CD4-positive, alpha-beta T cell treated with Interleukin-17A for 4 hours (primary cell): Measurements from ENCODE around the gene PCMTD2.
A peak's percentile ranks its signal among the peaks of the same experiment; 100 is the strongest.

Experiments
- DNase-seq: peaks from one replicate; pipeline ENCODE4 v3.0.0-alpha.2; 2020; ENCODE audit warnings: mixed read lengths

The PCMTD2 gene

DNA sequence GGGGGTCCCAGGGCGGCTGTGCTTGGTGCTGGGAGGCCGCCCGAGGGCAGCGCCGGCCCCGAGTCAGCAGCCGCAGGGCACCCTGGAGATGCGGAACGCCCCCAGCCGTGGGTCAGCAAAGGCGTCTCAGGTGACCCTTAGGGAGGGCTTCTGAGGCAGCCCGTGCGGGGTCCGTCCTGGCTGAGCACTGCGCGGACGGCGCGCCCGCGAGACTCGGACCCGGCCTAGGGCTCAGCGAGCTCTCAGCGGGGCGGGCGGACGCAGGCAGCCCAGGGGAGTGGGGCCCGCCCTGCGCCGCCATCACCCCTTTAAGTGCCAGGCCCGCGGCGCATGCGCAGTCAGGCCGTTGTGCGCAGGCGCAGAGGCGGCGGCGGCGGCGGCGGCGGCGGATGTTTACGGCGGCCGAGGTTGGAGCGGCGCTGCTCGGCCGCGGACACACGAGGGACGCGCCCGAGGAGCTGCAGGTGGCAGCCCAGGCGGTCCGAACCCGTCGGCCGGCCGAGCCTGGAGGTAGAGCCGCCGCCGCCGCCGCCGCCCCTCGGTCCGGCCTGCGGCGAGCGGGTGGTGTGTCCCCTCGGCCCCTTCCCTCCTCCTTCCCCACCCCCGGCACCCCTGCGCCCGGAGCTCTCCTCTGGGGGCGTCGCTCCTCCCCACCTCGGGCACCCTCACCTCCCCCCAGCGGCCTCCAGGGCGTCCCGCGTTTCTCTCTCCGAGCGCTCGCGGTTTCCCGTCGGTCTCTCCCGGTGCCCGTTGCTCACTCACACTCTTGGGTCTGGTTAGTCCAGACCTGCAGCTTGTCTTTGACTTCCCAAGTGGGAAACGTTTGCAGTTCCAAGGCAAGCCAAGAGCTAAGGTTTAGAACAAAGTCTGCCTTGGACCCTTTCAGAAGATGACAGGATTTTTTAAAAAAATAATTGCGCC is at the start of gene PCMTD2:
Gene PCMTD2, plus strand, starts transcription at position 388 of the 921 bp plus-strand sequence. CDS start 4,218 bp downstream, outside the sequence.
- peak; percentile 89 for DNase-seq

DNA sequence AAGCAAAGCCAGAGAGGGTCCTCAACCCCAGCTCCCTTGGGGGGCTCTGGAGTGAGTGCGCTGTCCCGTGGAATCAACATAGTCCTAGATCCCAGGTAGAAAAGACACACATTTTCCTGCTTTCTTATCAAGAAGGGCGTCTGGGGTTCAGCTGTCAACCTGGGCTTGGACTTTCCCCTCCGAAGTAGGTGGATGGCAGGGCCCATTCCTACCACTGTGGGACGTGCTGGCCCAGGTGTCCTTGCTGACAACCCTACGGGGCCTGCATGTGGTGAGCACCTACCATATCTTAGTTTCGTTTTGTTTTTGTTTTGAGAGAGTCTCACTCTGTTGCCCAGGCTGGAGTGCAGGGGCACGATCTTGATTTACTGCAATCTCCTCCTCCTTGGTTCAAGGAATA is 48.9 kb upstream of the PCMTD2 start:
- DNase-seq: no peak

DNA sequence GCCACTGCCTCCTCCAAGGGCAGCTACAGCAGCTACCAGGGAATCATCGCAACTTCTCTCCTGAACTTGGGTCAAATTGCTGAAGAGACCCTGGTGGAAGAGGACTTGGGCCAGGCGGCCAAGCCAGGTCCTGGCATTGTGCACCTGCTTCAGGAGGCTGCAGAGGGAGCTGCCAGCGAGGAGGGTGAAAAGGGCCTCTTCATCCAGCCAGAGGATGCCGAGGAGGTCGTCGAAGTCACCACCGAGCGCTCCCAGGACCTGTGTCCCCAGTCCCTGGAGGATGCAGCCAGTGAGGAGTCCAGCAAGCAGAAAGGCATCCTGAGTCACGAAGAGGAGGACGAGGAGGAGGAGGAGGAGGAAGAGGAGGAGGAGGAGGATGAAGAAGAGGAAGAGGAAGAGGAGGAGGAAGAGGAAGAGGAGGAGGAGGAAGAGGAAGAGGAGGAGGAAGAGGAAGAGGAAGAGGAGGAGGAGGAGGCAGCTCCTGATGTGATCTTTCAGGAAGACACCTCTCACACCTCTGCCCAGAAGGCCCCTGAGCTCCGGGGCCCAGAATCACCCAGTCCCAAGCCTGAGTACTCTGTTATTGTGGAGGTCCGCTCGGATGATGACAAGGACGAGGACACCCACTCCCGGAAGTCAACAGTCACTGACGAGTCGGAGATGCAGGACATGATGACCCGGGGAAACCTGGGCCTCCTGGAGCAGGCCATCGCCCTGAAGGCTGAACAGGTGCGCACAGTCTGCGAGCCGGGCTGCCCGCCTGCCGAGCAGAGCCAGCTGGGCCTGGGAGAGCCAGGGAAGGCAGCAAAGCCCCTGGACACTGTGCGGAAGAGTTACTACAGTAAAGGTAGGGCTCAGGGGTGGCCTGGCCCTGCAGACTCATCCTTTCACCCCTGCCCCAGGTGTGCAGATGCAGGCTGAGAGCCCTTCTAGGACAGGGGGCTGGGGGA is 47.6 kb upstream of the PCMTD2 start:
- DNase-seq: no peak

DNA sequence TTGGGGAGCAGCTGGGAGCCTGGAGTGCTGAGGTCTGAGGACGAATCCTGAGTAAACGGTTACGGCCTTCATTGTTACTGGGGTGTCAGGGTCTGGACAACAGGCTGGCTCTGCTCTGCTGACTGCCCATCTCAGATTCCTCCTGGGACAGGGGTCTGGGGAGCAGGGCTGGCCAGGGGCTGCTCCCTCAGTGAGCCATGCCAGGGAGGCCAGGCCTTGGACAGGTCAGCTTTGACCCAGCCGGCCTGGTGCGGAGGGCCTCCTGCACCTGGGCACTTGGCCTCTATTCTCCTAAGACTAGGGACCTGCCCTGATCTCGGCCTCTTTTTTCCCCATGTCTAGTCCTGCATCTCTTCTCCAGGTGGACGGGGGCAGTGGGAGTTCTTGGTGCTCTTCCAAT is 46.4 kb upstream of the PCMTD2 start:
- no peak for DNase-seq

DNA sequence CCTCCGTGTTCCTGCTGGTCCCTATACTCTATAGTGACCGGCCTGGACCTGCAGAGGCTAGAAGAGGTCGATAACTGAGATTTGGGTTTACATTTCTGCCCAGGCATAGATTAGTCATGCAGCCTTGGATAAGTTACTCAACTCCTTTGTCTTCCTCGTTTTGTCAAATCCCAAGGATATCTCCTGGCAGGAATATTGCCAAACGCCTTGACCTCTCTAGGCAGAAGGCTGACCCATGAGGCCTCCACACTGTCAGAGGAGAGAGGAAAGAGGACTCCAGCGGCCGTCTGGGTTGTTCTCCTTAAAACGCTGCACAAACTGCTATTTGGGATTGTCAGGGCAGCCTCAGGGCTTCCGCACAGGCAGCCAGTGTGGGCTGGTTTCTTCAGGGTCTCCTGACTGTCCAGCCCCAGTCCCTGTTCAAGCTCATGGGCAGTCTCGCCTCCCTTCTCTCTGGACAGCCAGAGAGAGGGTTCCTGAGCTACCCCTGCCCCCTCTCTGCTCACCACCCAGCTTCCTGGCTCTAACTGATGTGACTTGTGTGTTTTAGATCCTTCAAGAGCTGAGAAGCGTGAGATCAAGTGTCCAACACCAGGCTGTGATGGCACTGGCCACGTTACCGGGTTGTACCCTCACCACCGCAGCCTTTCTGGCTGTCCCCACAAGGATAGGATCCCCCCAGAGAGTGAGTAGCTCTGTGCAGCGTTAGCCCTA is 44.7 kb upstream of the PCMTD2 start:
- no peak for DNase-seq

DNA sequence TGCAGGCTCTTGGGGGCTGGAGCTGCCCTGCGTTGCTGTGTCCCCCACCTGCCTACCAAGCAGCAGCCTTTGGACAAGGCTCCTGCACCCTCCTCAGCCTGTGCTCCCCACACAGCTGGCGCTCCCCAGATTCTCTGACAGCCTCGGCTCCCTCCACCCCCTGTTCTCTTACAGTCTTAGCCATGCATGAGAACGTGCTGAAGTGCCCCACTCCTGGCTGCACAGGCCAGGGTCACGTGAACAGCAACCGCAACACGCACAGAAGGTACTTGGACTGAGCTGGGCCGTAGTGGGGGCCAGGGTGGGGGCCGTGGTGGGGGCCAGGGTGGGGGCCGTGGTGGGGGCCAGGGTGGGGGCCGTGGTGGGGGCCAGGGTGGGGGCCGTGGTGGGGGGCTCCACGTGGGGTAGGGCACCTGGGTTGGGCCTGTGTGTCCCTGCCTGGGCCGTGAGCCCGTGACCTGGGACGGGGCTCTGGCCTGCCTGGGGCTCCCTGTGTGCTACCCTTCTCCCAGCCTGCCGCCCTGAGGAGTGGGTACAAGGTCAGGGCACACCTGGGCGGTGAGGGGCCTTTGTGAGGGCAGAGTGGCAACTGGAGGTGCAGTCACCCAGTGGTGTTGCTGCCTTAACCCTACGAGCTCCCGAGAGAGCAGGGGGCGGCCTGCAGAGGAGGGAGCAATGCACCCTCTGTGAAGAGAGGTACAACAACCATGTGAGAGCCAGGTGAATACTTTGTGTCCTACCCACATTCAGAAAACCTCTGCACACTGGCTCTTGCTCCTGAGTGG is 43.5 kb upstream of the PCMTD2 start:
- DNase-seq: no peak

DNA sequence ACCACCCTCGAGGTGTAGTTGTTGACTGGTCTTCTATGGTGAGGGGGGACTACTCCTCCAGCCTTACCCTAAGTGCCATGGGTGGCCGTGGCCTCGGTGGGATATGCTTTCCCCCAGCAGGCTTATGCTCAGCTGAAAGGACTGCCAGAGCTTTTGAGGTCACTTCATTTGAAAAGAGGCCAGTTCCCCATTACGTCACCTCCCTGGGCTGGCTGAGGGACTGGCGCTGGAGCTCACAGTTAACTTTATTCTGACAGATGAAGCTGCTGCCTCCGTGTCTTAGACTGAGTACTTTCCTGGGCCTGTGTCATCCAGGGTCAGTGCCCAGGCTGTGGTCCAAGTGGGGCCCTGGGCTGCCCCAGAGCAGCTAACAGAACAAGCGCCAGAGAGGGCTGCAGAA is 42.8 kb upstream of the PCMTD2 start:
- DNase-seq: no peak

DNA sequence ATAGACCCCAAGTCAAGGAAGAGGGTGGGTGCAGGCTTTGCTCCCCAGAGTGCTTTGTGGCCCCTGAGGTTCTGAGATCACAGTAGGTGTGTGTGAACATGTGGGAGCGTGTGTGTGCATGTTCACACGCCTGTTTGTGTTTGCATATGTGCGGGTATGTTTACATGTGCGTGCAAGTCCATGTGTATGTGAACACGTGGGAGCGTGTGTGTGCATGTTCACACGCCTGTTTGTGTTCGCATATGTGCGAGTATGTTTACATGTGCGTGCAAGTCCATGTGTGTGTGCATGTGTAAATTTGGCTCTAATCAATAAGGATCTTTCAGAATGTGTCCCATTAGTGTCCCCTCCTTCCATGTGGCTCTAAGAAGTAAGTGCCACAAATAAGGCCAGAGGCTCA is 41.4 kb upstream of the PCMTD2 start:
- DNase-seq: no peak

DNA sequence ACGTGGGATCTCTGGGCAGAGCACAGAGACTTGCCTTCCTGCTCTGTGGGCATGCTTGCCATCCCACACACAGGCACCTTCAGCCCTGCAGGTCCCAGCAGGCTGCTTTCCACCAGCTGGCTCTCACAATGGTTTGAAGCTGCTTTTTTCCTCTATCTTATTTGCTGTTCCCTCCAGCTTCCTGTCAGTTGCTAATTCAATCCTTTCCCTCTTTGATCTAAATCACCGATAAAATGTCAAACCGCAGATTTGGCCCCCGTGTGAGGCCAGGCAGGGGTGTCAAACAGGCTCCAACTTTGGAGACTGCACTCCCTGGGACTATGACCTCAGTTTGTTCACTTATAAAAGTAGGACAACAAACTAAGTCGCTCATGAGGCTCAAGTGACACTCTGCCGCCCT is 40.6 kb upstream of the PCMTD2 start:
- DNase-seq: no peak

DNA sequence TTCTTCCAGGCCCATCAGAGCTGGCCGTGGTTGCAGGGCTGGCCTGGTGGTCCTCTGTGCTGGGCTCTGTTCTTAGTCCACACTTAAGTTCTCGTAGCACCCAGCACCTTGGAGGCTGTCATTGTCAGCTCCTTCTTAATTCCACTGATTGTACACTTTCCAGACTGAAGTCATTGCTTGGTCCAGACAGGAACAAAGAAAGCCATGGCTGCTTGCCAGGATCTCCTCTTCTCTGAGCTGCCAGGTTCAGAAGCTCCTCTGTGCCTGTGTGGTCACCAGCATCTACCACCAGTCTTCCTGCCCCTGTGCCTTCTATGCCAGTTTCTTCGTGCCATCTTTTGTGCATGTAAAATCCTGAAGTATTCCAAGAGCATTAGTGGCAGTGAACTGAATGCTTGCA is 39.5 kb upstream of the PCMTD2 start:
- no peak for DNase-seq

DNA sequence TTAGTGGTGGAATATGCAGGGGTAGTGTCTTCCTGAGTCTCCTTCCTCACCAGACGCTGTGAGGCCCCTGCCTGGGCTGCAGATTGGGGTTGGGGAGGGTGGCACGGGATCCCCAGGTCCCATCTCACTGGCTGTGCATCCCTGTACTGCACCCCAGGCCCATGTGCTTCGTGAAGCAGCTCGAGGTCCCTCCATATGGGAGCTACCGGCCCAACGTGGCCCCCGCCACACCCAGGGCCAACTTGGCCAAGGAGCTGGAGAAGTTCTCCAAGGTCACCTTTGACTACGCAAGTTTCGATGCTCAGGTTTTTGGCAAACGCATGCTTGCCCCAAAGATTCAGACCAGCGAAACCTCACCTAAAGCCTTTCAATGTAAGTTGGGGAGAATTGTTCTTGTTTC is 38.6 kb upstream of the PCMTD2 start:
- no peak for DNase-seq

DNA sequence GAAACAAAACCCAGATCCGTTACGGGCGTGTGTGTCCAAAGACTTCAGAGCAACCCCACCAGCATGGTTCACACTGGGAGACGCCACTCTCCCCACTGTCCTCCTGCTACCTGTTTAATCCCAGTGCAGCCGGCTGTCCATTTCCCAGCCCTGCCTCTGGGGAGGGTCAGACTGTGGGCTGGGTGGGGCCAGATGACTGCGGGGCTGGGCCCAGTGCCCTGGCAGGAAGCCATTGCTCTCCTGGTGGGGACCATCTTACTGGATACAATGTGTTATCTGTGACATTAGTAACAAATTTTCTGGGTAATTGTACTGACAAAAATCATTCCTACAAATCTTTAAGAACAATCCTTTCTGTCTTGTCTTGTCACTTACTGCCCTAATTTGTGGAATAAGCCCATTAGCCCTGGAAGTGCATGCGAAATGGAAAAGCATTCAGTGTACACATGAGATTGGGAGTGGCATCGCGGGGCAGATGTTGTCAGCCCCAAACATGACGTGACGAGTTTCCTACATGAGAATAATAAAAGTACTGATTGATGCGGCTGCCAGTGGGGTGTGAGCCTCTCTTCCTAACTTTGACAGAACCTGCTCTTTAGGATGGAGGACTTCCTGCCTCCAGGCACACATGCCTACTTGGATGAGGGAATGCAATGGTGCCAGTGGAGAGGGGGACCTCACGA is 37.9 kb upstream of the PCMTD2 start:
- no peak for DNase-seq

DNA sequence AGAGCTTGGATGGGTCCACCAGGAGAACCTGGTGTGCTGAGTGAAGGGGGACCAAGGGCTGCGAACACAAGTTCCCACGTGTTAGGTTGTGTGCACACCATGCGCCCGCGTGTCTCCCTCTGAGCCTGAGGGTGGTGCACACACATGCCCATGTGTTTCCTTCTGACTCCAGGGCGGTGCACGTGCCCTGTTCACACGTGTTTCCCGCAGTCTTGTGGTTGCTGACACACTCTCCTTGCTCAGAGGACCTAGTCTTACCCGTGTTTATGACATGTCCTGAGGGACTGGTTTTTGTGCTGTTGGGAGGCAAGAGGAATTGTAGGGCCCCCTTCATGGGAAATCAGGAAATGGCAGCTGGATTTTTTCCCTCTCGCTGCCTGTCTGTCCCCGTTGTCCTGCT is 36.3 kb upstream of the PCMTD2 start:
- DNase-seq: no peak

DNA sequence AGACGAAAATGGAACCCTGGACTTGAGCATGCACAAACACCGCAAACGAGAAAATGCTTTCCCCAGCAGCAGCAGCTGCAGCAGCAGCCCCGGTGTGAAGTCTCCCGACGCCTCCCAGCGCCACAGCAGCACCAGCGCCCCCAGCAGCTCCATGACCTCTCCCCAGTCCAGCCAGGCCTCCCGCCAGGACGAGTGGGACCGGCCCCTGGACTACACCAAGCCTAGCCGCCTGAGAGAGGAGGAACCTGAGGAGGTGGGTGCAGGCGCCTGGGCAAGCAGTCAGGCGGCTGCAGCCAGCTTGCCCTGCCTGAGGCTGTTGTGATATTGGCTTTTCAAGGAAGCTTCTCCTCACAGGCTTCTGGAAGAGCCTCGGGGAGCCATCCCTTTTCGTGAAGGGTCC is 35.8 kb upstream of the PCMTD2 start:
- no peak for DNase-seq

DNA sequence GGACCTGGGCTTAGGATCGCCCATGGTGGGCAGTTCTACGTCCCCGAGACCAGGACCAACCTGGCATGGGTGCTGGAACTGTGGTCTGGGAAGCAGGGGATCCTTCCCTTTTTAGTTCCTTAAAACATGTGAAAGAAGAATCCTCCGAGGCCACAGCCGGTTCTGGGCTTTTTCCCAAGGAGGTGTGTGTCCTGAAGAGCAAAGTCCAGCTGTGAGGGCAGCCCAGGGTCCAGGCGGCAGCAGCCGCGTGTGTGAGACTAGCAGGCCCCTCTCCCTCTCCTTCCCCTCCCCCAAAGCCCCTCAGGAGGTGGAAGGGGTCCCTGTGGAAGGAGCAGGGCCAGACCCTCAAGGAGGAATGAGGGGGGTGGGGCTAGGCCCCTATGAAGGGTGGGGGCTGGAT is 35.1 kb upstream of the PCMTD2 start:
- no peak for DNase-seq

DNA sequence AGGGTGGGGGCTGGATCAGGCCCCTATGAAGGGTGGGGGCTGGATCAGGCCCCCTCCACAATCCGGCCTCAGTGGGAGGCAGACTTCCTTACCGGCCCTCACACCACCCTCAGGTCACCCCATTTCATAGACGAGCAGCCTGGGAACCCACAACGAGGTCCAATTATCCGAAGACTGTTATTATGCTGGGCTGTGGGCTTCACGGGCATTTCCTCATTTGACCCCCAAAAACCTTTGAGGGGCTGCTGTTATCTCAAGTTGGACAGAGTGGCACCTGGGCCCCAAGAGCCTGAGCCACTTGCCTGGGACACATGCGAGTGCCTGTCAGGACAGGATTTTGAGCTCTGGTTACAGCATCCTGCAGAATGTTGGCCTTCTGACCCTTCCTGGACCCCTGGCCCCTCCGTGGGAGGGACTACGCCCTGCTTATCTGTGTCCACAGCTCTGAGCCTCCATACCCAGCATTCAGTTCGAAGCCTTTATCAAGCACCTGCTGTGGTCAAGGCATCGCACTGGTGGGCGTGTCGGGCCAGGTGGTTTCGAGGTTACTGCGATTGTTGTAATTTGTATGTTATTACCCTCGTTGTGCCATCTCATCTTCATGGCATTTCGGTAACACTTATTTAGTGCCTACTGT is 34.5 kb upstream of the PCMTD2 start:
- DNase-seq: no peak

DNA sequence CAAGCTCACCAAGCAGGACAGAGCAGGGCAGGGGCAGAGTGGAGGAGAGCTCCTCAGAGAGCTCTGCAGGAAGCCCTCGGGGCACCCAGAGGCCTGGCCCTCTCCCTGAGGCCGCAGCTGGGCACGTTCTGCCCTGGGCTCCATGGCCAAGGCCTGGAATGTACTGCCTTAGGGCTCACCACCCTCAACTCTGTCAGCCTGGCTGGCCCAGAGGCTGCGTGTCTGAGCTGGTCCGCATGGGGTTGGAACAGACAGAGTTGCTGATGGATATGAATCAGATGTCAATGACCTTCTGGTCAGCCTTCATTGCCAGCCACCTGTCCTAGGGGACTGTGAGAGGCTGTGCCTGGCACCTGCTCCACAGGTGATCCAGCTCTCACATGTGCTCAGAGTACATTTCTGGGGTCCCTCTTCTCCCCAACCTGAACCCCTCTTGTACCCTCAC is 33.2 kb upstream of the PCMTD2 start:
- no peak for DNase-seq

DNA sequence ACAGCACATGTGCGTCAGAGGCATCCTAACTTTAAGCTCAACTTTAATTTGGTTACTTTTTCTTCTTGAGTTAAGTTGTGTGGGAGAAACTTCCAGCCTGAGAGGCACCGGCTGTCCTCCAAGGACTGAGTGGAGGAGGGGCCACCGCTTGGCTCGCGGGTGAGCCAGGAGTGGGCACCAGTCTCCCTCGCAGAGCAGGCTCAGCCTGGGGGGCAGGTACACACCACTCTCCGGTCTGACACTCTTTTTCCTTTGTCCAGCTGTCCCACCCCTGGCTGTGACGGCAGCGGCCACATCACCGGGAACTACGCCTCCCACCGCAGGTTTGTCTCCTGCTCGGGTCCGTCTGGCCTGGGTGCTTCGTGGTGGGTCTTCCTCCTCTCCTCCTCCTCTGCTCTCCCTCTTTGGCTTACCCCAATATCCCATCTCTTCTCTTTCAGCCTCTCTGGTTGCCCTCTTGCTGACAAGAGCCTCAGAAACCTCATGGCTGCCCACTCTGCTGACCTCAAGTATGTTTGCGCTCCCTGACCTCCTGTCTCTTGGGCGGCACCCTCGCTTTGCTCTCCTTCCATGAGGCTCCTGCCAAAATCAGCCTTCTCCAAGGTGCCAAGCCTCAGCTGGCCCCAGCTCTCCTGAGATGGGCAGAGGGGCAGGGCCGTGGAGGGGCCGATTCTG is 32.6 kb upstream of the PCMTD2 start:
- DNase-seq: no peak

DNA sequence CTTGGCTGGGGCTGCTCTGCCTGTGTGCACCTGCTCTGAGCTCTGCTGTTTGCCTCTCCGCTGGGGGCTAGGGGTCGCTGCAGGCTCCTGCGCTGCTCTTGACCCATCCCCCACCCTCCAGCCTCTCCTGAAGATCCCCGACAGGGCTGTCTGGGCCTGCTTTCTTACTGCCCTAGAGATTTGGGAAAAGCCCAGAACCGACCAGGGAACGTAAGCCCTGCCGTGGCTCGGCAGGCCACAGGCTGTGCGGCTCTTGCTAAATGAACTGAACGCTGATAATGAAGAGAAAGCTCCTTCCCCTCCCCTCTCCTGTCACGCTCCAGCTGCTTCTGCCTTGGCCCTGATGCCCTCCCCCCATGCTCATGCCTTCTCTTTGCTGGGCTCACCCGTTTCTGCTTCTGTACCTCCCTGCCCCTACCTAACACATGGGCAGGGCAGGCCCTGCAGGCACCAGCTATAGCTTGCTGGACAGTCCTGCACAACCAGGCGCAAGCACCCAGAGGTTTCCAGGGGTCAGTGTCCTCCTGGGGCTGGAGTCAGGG is 32.0 kb upstream of the PCMTD2 start:
- no peak for DNase-seq
